HG03108 (cell line): ENCODE results near the gene MCF2L.
"Not testable (repeated sequence)": the region's sequence is repeated elsewhere in the genome, so short reads cannot be mapped to it uniquely, and the experiment has no call there.

Experiments used
- ATAC-seq: cut with Tn5 transposase; IDR thresholded peaks from one replicate; pipeline ENCODE4 v1.9.1; 2021; ENCODE audit warnings: moderate library complexity; ENCODE audit not compliant: unreplicated experiment

Gene MCF2L

GRCh38 chr13:113106711-113107351 lies 137.8 kb downstream of the MCF2L start:
- no peak for ATAC-seq

- not testable (repeated sequence) for ATAC-seq
These were observed 139.5 kb downstream of the MCF2L start for GRCh38 chr13:113108521-113108920.

- no peak for ATAC-seq
These were observed 140.4 kb downstream of the MCF2L start for GRCh38 chr13:113109151-113110047.

GRCh38 chr13:113110048-113110851 lies 141.2 kb downstream of the MCF2L start:
- ATAC-seq, result no peak

- ATAC-seq, result no peak
These were observed 141.9 kb downstream of the MCF2L start for GRCh38 chr13:113110852-113111315.

GRCh38 chr13:113111821-113112220 lies 142.8 kb downstream of the MCF2L start:
- ATAC-seq, result not testable (repeated sequence)

- not testable (repeated sequence) for ATAC-seq
These were observed 143.5 kb downstream of the MCF2L start for GRCh38 chr13:113112475-113112874.

- no peak for ATAC-seq
These were observed 144.2 kb downstream of the MCF2L start for GRCh38 chr13:113112893-113113845.

- no peak for ATAC-seq
These were observed 144.8 kb downstream of the MCF2L start for GRCh38 chr13:113113846-113114271.

- ATAC-seq, result no peak
These were observed 145.7 kb downstream of the MCF2L start for GRCh38 chr13:113114511-113115362.

GRCh38 chr13:113115363-113116205 lies 146.6 kb downstream of the MCF2L start:
- ATAC-seq, result no peak

GRCh38 chr13:113116206-113116800 lies 147.3 kb downstream of the MCF2L start:
- no peak for ATAC-seq

GRCh38 chr13:113116871-113117271 lies 147.9 kb downstream of the MCF2L start:
- ATAC-seq, result no peak

- ATAC-seq, result no peak
These were observed 148.4 kb downstream of the MCF2L start for GRCh38 chr13:113117335-113117872.

GRCh38 chr13:113117911-113118260 lies 148.9 kb downstream of the MCF2L start:
- no peak for ATAC-seq

GRCh38 chr13:113118261-113119021 lies 149.4 kb downstream of the MCF2L start:
- no peak for ATAC-seq
